HepG2 (cell line): ENCODE data around the gene IL1A. TPM values are rescaled to one million over a fixed set of nuclear protein-coding genes. Genes with fewer than 3 reads are reported as not detected.

Experiments
- ATAC-seq: fragments of 200-7000 bp; cut with Tn5 transposase; 3 replicates; pipeline ENCODE4 v1.9.1; 2020; ENCODE audit warnings: mild to moderate bottlenecking, moderate library complexity
- BruUV-seq: library from RNA; stranded (reverse); fragments of 400-500 nt; replicated peaks from 2 replicates; lab custom pipeline; 2021; lab: Mats Ljungman, UMichigan
- CTCF ChIA-PET: fragments of 300-600 bp; formaldehyde crosslinking; extraction: SDS; loops from one replicate; lab custom pipeline; 2021; ENCODE audit warnings: low total read pairs, inconsistent platforms, low intra/inter-chr PET ratio; lab: Yijun Ruan, JAX
- POLR2A ChIA-PET: fragments of 350-600 bp; sonication (Branson Sonifier 250); formaldehyde crosslinking; loops from one replicate; lab custom pipeline; 2020; ENCODE audit warnings: antibody characterized with exemption, inconsistent platforms; lab: Yijun Ruan, JAX
- DNase-seq: peaks from one replicate; pipeline ENCODE4 v3.0.0-alpha.2; 2015; ENCODE audit warnings: low spot score
- FAIRE-seq: peaks from 3 replicates; lab custom pipeline; 2011; peaks lifted over from hg19 to GRCh38; lab: Jason Lieb, UNC
- H2AFZ ChIP-seq: one replicate; pipeline ENCODE4 v1.6.1; 2011; ENCODE audit warnings: low read length, inconsistent platforms
- H3K27ac ChIP-seq: fragments of 300-600 bp; 3 replicates; pipeline ENCODE4 v1.8.0; 2011; ENCODE audit warnings: mixed run types, mild to moderate bottlenecking, mixed read lengths, low read length, inconsistent platforms; ENCODE audit not compliant: insufficient read depth; ENCODE audit errors: extremely low read length
- H3K27me3 ChIP-seq, 2 experiments: fragments of 200-600 bp in 1 of 2; 2 replicates in 1 of 2; 3 replicates in 1 of 2; pipeline versions ENCODE4 v1.6.0 to v1.8.0; 2011; ENCODE audit warnings: low read length in 2 of 2, mild to moderate bottlenecking in 2 of 2, moderate library complexity in 2 of 2, inconsistent platforms in 1 of 2; ENCODE audit not compliant: insufficient read depth in 2 of 2, control insufficient read depth in 1 of 2
- H3K36me3 ChIP-seq, 2 experiments: fragments of 200-600 bp in 1 of 2; replicated peaks in 1 of 2; 2 replicates in 1 of 2; 3 replicates in 1 of 2; pipeline versions ENCODE4 v1.5.1 to v1.8.0; 2011; ENCODE audit warnings: low read length in 2 of 2, inconsistent platforms in 1 of 2; ENCODE audit not compliant: insufficient read depth in 2 of 2, control insufficient read depth in 1 of 2
- H3K4me1 ChIP-seq: 2 replicates; pipeline ENCODE4 v1.5.1; 2012; ENCODE audit warnings: low read length, inconsistent platforms; ENCODE audit not compliant: insufficient read depth
- H3K4me2 ChIP-seq: 2 replicates; pipeline ENCODE4 v1.6.0; 2011; ENCODE audit warnings: low read depth, low read length, inconsistent platforms
- H3K4me3 ChIP-seq, 3 experiments: fragments of 200-600 bp in 1 of 3; sonication (generic), shearing (Covaris generic) in 1 of 3; replicated peaks in 1 of 3; 2 replicates each; pipeline ENCODE4 v1.5.1; 2011 to 2016; ENCODE audit warnings: low read length in 3 of 3, inconsistent platforms in 2 of 3, low read depth in 2 of 3, mild to moderate bottlenecking in 2 of 3, control low read depth in 1 of 3, mixed read lengths in 1 of 3; ENCODE audit not compliant: insufficient read depth in 1 of 3
- H3K79me2 ChIP-seq: one replicate; pipeline ENCODE4 v1.6.1; 2011; ENCODE audit warnings: low read length, inconsistent platforms; ENCODE audit not compliant: insufficient read depth
- H3K9ac ChIP-seq: 2 replicates; pipeline ENCODE4 v1.6.0; 2011; ENCODE audit warnings: mild to moderate bottlenecking, low read depth, low read length, inconsistent platforms; ENCODE audit not compliant: insufficient read depth
- H3K9me3 ChIP-seq: 2 replicates; pipeline ENCODE4 v1.5.1; 2012; ENCODE audit warnings: mild to moderate bottlenecking, low read length
- H4K20me1 ChIP-seq: 2 replicates; pipeline ENCODE4 v1.6.0; 2011; ENCODE audit warnings: inconsistent platforms, mild to moderate bottlenecking, low read length, moderate library complexity; ENCODE audit not compliant: insufficient read depth
- ATF7 ChIP-seq, 2 experiments: fragments of 450-650 bp in 1 of 2; sonication (generic) in 1 of 2; formaldehyde crosslinking in 1 of 2; IDR thresholded peaks; 2 replicates each; pipeline versions ENCODE4 v1.4.0 to v1.6.1; 2016 to 2020; ENCODE audit warnings: antibody characterized with exemption in 1 of 2, mild to moderate bottlenecking in 1 of 2, missing genetic modification reagents in 1 of 2
- MXD4 ChIP-seq: IDR thresholded peaks from 2 replicates; pipeline ENCODE4 v1.6.1; 2016; ENCODE audit warnings: mild to moderate bottlenecking, missing biosample characterization, missing genetic modification reagents
- NFATC3 ChIP-seq: sonication (generic); formaldehyde crosslinking; IDR thresholded peaks from 2 replicates; pipeline ENCODE4 v1.5.1; 2020; ENCODE audit warnings: mild to moderate bottlenecking, missing genetic modification reagents
- PAXIP1 ChIP-seq: sonication (generic); formaldehyde crosslinking; conservative IDR thresholded peaks from 2 replicates; pipeline ENCODE4 v1.4.0; 2020; ENCODE audit warnings: mild to moderate bottlenecking, missing genetic modification reagents, moderate library complexity
- RERE ChIP-seq: IDR thresholded peaks from 2 replicates; pipeline ENCODE4 v1.6.1; 2016; ENCODE audit warnings: low read depth, missing genetic modification reagents, missing compliant biosample characterization
- ZNF260 ChIP-seq: sonication (generic); formaldehyde crosslinking; IDR thresholded peaks from 2 replicates; pipeline ENCODE4 v1.4.0; 2020; ENCODE audit warnings: missing genetic modification reagents, low read depth, mild to moderate bottlenecking, borderline replicate concordance
- ZNF776 ChIP-seq: sonication (generic); formaldehyde crosslinking; IDR thresholded peaks from 2 replicates; pipeline ENCODE4 v1.4.0; 2020; ENCODE audit warnings: mild to moderate bottlenecking, missing genetic modification reagents
- ZNF781 ChIP-seq: sonication (generic); formaldehyde crosslinking; IDR thresholded peaks from 2 replicates; pipeline ENCODE4 v1.5.1; 2020; ENCODE audit warnings: borderline replicate concordance, mild to moderate bottlenecking, missing genetic modification reagents; ENCODE audit errors: not compliant biosample characterization
- ZNF850 ChIP-seq: sonication (generic); formaldehyde crosslinking; conservative IDR thresholded peaks from 2 replicates; pipeline ENCODE4 v1.9.0; 2021; ENCODE audit warnings: mild to moderate bottlenecking, missing genetic modification reagents
- WGBS: methylation state at CpG from one replicate; pipeline ENCODE4 v1.1.6; 2017; ENCODE audit warnings: low lambda C conversion rate; 5-methylcytosine and 5-hydroxymethylcytosine counted together
- in situ Hi-C: cut with HindIII; loops from 2 replicates; pipeline ENCODE4 v1.10.0; 2017; ENCODE audit warnings: low pct_unique_long_range_greater_than_20kb; ENCODE audit not compliant: extremely low pct_ligation_motif_present
- intact Hi-C: fragments of 100-400 bp; cut with micrococcal nuclease; formaldehyde crosslinking; loops from one replicate; pipeline ENCODE4 v1.10.0; 2022; ENCODE audit not compliant: unreplicated experiment
- polyA plus RNA-seq, 8 experiments: library from polyadenylated mRNA; depleted of rRNA in 3 of 8; stranded (reverse) in 7 of 8; unstranded in 1 of 8; fragments of >200 nt; fragmentation: Illumina TruSeq in 4 of 8; extraction: Trizol in 4 of 8; gene quantifications; 2 replicates each; pipeline versions ENCODE4 v1.2.1 to v1.2.3, GENCODE V29; 2011 to 2016; ENCODE audit warnings: low read depth in 4 of 8, missing spikeins in 1 of 8, mixed read lengths in 1 of 8; ENCODE audit not compliant: insufficient read depth in 1 of 8
- total RNA-seq, 5 experiments: library from RNA; depleted of rRNA; stranded (reverse); fragments of >200 nt; fragmentation: Illumina TruSeq; extraction: Trizol; gene quantifications; 2 replicates each; pipeline ENCODE4 v1.2.3, GENCODE V29; 2016; ENCODE audit warnings: low read depth in 1 of 5

Gene IL1A
- total and polyA plus RNA-seq, 2 of the 13 experiments (the other 11 are each of a cell fraction or from before 2014, with no cell fraction given): not detected

- peak; percentile 52 for TF ChIP-seq PAXIP1 (CRISPR knock-in tag)
- TF ChIP-seq ZNF776: 0 out of 2 replicates have a peak, but pooled peaks have one; percentile 23
- no peak for TF ChIP-seq ATF7 (IDR thresholded peaks at IDR 0.05)
- TF ChIP-seq ATF7 (CRISPR knock-in tag; IDR thresholded peaks at IDR 0.05): no peak
These were observed 57.7 kb downstream of the IL1A start (continued) for GRCh38 chr2:112726487-112727190.

GRCh38 chr2:112725545-112726457, 58.5 kb downstream of the IL1A start:
- ChIA-PET CTCF (interaction anchor here (1.0 to 5.8 kb wide), 8 partner anchors 33 to 245 kb away, joined by 3 to 113 read pairs (median 4); no protein-coding TSS in a partner anchor), POLR2A (interaction anchor here (0.6 to 4.2 kb wide), 16 partner anchors 12 to 142 kb away, joined by 3 to 30 read pairs (median 6); partner anchors contain the start of genes CHCHD5 and SLC20A1)
- Histone ChIP-seq H3K4me1 (peaks cover 23% of the 10 kb centered on the region), H3K27ac (no peak overlapping the region), H3K9ac (peak overlapping the region; percentile 50; the same call in 1 of the 2 replicates), H3K27me3 (peaks cover 0 to 15% of the 10 kb centered on the region in 2 experiments; a peak in 4 of 5 replicates), H3K4me3 (peak overlapping the region; percentile 44 to 75 (median 54)), H3K4me2 (peak overlapping the region; percentile 86), H2AFZ (peak overlapping the region; percentile 34), H3K79me2 (no peaks in the 10 kb centered on the region), H3K36me3 (no peaks in the 10 kb centered on the region), H3K9me3 (no peaks in the 10 kb centered on the region), H4K20me1 (no peaks in the 10 kb centered on the region)
- 13% methylated on average over 9 of the region's 15 CpGs for WGBS
- intact Hi-C loops: loop anchor here (1.0 to 10.0 kb wide), 7 partner anchors 34 to 461 kb away; partner anchors contain the start of gene TTL
- no TSS peak for BruUV-seq
- in situ Hi-C loops: no loop called here
- peak; percentile 77 for ATAC-seq
- peak; percentile 61 for FAIRE-seq
- DNase-seq: peak; percentile 89
- TF ChIP-seq MXD4 (no peak), NFATC3 (CRISPR knock-in tag) (no peak), ZNF850 (CRISPR knock-in tag) (no peak), ZNF781 (CRISPR knock-in tag) (no peak), ZNF260 (CRISPR knock-in tag) (0 out of 2 replicates have a peak, but pooled peaks have one; percentile 31), RERE (no peak)
